NCI-H1930 (cell line): ENCODE results near the gene GLYR1.

Experiments
- DNase-seq, 2 experiments: peaks; one replicate each; lab custom pipeline; 2025; lab: John Stamatoyannopoulos, UW

Gene GLYR1

GRCh38 chr16:4850211-4850610 is 3.1 kb upstream of the GLYR1 start:
- no peak for DNase-seq

DNA sequence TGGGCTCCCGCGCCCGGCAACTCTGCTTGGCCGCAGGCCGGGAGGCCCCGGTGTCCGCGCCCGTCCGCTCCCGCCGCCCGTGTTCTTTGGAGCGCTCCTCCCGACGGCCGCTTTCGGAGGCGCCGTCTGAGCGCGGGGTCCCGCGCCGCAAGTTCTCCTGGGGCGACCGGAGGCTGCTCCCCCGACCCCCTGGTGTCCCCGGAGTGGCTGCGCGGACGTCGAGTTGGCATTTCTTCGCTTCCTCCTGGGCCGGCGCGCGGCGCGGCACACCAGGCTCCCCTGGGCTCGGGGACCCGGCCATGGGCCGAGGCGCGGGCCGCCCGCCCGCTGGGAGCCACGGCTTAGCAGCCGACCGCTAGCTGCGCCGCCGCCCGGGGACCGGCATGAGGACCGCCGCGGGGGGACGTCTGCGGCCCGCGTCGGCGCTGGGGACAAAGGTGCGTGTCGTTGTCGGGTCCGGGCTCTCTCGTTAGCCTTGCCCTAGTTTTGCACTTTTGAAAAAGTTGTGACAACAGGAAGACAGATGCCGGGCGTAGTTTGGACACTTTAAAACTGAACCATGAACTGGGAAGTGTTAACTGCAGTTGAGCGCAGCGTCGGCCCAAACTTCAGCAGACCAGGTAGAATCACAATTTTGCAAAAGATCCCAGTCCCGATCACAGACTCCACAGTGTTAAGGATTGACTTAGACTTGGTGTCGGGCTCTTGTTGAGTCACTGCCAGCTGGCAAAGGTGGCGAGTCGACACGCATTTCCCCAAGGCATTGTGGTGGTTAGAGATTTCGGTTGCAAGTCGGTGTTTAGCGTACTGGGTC is 893 bp upstream of the GLYR1 start:
- no peak for DNase-seq

DNA sequence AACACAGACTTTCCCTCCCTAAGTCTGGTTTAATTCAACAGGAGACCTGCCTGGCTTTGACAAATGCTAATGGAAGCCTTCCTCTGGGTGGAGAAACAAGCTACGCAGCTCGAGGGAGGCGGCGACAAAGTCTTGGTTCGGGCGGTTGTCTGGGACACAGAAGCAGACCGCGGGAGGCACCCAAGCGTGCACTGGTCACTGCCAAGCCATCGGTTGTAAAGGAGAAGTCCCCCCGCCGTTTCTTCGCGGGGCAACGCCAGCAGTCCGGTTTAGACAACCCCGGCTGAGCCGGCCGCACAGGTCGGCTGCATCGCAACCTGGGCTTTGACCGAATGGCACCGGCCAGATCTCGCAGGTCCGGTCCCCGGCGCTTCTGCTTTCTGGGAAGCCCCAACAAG is 586 bp downstream of the GLYR1 start:
- no peak for DNase-seq

- no peak for DNase-seq
Measured at GRCh38 chr16:4840984-4841383, 6.1 kb downstream of the GLYR1 start.

- DNase-seq: no peak
Measured at GRCh38 chr16:4839942-4840341, 7.1 kb downstream of the GLYR1 start.

GRCh38 chr16:4837733-4838501 is 9.2 kb downstream of the GLYR1 start:
- DNase-seq: no peak

DNA sequence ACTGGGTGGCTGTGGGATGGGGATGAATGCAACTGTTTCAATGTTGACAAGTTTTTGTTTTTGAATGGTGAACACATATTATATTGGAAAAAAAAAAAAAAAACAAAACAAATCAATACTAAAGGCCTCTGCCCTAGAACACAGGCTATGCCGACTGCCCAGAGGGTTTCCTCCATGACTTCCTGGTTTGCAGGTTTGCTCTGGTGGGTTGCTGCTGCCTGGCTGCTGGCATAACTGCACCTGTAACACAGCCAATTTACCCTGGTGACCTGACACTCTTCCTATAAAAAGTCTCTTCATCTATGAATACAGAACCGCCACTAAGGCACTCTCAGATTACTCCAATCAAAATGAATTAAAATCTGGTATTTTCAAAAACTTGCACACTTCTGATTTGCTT is 10.4 kb downstream of the GLYR1 start:
- no peak for DNase-seq

DNA sequence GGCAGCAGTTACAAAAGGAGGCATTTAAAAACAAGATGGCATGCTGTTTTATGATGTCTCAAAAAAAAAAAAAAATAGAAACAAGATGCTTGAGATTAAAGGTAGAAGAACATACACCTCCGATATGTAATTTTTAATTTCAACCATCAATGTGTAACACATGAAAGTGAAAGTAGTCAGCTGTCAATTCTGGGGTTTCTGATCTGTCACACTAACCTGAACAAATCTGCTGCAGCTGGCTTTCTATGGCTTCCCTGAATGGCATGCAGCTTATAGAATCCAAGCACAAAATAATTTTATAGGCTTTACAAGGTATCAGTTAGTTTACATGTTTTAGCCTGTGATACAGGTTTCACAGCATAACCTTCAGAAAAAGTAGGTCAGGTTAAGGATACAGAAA is 13.5 kb downstream of the GLYR1 start:
- DNase-seq: no peak

- no peak for DNase-seq
Measured at GRCh38 chr16:4832698-4833343, 14.3 kb downstream of the GLYR1 start.

- no peak for DNase-seq
Measured at GRCh38 chr16:4831616-4832015, 15.5 kb downstream of the GLYR1 start.

- no peak for DNase-seq
Measured at GRCh38 chr16:4830408-4830807, 16.7 kb downstream of the GLYR1 start.

- DNase-seq: no peak
Measured at GRCh38 chr16:4828567-4829321, 18.3 kb downstream of the GLYR1 start.

DNA sequence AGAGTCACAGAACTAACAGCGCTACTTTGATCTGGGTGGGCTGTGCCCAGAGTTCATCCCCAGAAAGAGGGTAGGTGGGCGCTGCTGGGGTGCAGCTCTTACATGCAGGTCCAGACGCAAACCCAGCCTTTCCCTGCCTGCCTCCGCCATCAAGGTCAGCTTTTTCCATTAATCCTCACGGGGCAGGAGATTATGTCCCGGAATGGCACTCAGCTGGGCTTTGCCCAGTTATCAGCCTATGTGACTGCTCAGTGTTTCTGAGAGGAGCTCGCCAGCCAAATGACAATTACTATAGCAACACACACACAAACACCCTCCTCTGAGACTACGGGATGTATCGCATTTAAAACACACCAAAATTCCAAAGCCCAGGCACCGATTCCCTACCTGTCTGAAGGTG is 20.1 kb downstream of the GLYR1 start:
- no peak for DNase-seq

DNA sequence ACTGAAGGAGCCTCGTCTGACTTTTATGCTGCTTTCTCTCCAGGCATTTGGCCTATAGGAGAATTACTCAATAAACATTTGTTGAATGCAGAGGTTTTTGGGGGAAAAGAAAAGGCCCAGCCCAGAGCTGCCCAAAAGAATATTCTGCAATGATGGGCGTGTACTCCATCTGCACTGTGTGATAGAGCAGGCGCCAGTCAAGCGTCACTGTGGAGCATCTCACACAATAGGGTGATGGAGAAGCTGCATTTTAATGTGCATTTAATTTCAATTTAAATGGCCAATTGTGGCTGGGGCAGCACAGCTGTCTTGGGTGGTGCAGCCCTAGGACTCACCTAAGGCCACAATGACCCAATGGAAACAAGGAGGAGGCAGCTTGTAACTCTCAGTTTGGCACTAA is 20.6 kb downstream of the GLYR1 start:
- no peak for DNase-seq

DNA sequence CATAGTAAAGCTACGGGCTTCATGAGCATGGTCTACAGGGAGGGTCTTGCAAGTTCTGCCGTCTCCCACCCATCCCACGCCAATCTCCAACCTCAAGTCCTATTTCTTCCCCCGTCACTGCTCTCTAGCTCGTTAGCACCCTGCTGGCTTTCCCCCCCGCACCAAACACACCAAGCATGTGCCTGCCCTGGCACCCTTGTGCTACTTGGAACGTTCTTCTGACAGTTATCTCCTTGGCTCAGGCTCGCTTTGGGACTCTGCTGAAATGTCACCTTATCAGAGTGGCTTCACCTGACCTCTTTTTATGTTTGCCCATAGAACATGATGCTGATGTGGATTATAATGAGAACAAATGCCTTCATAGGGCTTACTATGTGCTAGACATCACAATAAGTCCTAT is 21.9 kb downstream of the GLYR1 start:
- DNase-seq: no peak

DNA sequence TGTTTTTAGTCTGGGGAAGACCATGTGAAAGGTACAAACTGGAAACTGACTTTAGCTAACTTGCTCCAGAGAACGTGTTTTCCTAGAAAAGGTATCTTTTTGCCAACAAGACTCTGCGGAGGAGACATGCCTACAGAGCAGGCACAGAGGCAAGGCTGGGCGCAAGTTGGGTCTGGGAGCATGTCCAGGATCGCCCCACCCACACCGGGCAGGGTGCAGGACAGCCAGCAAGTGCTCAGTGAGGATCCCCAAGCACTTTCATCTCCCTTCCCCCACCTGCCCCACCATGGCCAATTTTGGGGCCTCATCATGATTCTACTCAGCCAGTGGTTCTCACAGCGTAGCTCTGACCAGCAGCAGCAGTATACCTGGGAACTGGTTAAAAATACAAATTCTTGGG is 26.4 kb downstream of the GLYR1 start:
- DNase-seq: no peak

GRCh38 chr16:4814542-4815173 is 32.4 kb downstream of the GLYR1 start:
- no peak for DNase-seq

GRCh38 chr16:4814046-4814445 is 33.0 kb downstream of the GLYR1 start:
- DNase-seq: no peak

DNA sequence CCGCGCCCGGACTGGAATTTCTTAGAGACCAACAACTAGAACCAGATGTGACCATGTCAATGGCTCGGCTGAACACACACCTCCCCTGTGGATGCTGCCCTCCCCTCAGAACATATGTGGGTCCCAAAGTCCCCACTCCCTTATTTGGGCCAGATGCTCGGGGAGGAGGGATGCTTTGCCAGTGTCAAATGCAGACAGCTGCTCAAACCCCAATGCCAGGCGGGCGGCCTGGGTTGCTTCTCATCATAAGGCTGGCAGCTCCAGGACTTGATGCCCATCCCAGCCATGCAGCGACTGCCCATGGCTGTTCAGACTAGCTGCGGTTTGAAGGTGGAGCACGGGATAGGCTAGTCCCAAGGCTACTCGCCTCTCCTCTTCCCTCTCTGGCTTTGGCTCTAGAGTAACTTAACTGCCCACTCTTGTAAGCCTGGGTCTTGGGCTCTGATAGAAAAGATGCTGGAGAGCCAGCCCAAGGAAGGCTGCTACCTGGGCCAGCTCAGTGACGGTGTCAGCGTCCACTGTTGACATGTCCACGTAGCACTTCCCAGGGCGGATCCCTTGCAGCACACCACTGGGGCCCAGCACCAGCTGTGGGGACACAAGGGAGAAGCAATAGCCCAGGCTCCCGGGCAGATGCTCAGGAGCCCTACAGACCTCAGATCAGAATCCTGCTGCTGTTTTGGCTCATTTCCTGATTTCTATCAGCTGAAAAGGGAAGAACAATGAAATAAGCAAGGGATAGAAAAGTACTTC is 33.7 kb downstream of the GLYR1 start:
- DNase-seq: no peak

- no peak for DNase-seq
Measured at GRCh38 chr16:4811773-4812172, 35.3 kb downstream of the GLYR1 start.

- DNase-seq: no peak
Measured at GRCh38 chr16:4811242-4811641, 35.8 kb downstream of the GLYR1 start.
